Measurements from ENCODE around the gene DRD4. TPM values are rescaled to one million over a fixed set of nuclear protein-coding genes. Genes with fewer than 3 reads are reported as not detected.

The DRD4 gene
- total RNA-seq, 1 experiment from 2014 or later: 0.11 TPM

DNA sequence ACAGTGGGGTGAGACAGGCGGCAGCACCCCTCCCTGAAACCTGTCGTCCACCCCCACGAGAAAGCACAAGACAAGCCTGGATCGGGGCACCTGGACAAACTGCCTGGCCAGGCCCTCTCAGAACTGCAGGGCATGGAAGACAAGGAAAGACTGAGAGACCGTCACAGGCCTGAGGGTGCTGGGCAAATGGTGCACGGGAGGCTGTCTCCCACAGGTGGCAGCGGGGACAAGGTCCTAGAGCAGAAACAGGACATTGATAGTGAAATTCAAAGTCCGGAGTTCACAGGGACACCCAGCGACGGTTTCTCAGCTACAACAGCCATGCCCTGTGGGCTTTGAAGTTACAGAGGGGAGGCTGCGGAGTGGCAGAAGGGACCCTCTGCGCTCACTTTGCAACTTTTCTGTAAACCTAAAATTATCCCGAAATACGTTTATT, 20.6 kb downstream of the DRD4 start:
- Histone ChIP-seq H3K4me1 (ENCODE audit: insufficient read depth, low read length) (no peaks in the 10 kb centered on the region), H3K4me2 (ENCODE audit: low read length) (no peak overlapping the region), H3K9me3 (ENCODE audit: low read length) (no peaks in the 10 kb centered on the region), H3K4me3 (ENCODE audit: low read length) (no peak overlapping the region), H3K27me3 (ENCODE audit: low read length) (no peaks in the 10 kb centered on the region), H2AFZ (ENCODE audit: low read length) (no peak overlapping the region), H3K27ac (ENCODE audit: low read length) (no peak overlapping the region), H3K36me3 (ENCODE audit: low read depth, low read length) (no peaks in the 10 kb centered on the region), H3K9ac (ENCODE audit: low read length) (no peak overlapping the region), H3K9me2 (replicated peaks; ENCODE audit: low read length) (no peaks in the 10 kb centered on the region), H4K20me1 (ENCODE audit: low read length) (no peaks in the 10 kb centered on the region), H3K79me2 (ENCODE audit: low read length) (no peaks in the 10 kb centered on the region), H3F3A (ENCODE audit: low read length, unreplicated experiment) (no peaks in the 10 kb centered on the region)
- ChIA-PET POLR2A (ENCODE audit: unreplicated experiment) (no interaction called here), CTCF (no interaction called here)
- no TSS peak for BruUV-seq (replicated peaks)
- DNase-seq (no peak), ATAC-seq (no peak)
- TF ChIP-seq, protein P1, sequence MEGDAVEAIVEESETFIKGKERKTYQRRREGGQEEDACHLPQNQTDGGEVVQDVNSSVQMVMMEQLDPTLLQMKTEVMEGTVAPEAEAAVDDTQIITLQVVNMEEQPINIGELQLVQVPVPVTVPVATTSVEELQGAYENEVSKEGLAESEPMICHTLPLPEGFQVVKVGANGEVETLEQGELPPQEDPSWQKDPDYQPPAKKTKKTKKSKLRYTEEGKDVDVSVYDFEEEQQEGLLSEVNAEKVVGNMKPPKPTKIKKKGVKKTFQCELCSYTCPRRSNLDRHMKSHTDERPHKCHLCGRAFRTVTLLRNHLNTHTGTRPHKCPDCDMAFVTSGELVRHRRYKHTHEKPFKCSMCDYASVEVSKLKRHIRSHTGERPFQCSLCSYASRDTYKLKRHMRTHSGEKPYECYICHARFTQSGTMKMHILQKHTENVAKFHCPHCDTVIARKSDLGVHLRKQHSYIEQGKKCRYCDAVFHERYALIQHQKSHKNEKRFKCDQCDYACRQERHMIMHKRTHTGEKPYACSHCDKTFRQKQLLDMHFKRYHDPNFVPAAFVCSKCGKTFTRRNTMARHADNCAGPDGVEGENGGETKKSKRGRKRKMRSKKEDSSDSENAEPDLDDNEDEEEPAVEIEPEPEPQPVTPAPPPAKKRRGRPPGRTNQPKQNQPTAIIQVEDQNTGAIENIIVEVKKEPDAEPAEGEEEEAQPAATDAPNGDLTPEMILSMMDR (conservative IDR thresholded peaks at IDR 0.05; ENCODE audit: low read depth, low read length): no peak
- TF ChIP-seq EZH2 (IDR thresholded peaks at IDR 0.05; ENCODE audit: low read length, unreplicated experiment): no peak
- no peak for TF ChIP-seq EZH2phosphoT487 (IDR thresholded peaks at IDR 0.05; ENCODE audit: borderline replicate concordance, low read length)
- intact Hi-C loops (cut with micrococcal nuclease): no loop called here

DNA sequence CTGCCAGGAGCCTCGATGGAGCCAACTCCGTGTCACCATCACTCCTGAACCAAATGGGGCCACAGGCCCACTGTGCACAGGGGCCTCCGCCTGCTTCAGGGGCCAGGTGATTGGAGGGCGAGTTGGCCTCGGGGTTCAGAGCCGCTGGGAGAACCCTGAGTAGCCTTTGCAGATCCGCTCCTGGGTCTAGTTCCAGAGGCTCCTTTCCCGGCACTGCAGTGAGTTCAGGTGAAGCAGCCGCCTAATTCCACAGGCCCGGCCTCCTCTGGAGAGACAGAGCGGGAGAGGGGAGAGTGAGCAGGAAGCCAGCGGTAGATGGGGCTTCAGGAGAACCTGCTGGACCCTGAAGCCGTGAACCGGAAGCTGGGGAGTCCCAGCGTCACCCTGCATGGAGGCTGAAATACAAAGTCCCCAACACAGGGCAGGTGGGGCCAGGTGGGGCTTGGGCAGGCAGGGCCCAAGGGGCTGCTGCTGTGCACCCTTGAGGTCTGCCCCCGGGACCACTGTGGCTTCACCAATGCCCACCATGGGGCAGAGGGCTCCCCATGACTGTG, 22.5 kb downstream of the DRD4 start:
- ChIA-PET CTCF (no interaction called here), POLR2A (ENCODE audit: unreplicated experiment) (no interaction called here)
- H3K27ac ChIP-seq (ENCODE audit: low read length): no peak overlapping the region
- intact Hi-C loops (cut with micrococcal nuclease): no loop called here
- H3K9me2 ChIP-seq (replicated peaks; ENCODE audit: low read length): no peaks in the 10 kb centered on the region
- no peak overlapping the region for H3K4me2 ChIP-seq (ENCODE audit: low read length)
- no peaks in the 10 kb centered on the region for H4K20me1 ChIP-seq (ENCODE audit: low read length)
- no peak for ATAC-seq
- H3K9ac ChIP-seq (ENCODE audit: low read length): no peak overlapping the region
- no TSS peak for BruUV-seq (replicated peaks)
- no peak overlapping the region for H2AFZ ChIP-seq (ENCODE audit: low read length)
- H3F3A ChIP-seq (ENCODE audit: low read length, unreplicated experiment): no peaks in the 10 kb centered on the region
- H3K27me3 ChIP-seq (ENCODE audit: low read length): no peaks in the 10 kb centered on the region
- H3K4me1 ChIP-seq (ENCODE audit: insufficient read depth, low read length): no peaks in the 10 kb centered on the region
- TF ChIP-seq EZH2phosphoT487 (IDR thresholded peaks at IDR 0.05; ENCODE audit: borderline replicate concordance, low read length): no peak
- TF ChIP-seq, protein P1 (conservative IDR thresholded peaks at IDR 0.05; ENCODE audit: low read depth, low read length): no peak
- TF ChIP-seq EZH2 (IDR thresholded peaks at IDR 0.05; ENCODE audit: low read length, unreplicated experiment): no peak
- H3K4me3 ChIP-seq (ENCODE audit: low read length): no peak overlapping the region
- no peaks in the 10 kb centered on the region for H3K79me2 ChIP-seq (ENCODE audit: low read length)
- no peaks in the 10 kb centered on the region; the same call in 1 of the 2 replicates for H3K36me3 ChIP-seq (ENCODE audit: low read depth, low read length)
- no peaks in the 10 kb centered on the region for H3K9me3 ChIP-seq (ENCODE audit: low read length)
- DNase-seq: no peak

DNA sequence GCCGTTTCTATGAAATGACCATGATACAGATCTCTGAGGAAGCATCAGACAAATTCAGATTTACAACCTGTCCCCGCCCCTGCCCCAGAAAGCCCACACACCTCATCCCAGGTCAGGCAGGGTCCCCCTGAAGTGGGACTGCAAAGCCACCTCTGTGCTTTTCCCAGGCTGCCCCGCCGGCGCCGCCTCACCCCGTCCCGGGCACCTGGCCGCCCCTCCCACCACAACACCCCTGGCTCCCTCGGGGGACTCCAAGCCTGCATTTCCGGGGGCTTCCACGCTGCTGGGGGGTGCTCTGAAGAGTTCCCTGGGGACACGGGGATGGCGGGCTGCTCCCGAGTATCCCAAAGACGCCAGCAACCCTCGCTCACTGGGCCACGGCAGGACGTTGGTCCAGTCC, 23.2 kb downstream of the DRD4 start:
- H3K36me3 ChIP-seq (ENCODE audit: low read depth, low read length): no peaks in the 10 kb centered on the region; the same call in 1 of the 2 replicates

More for the DNA sequence above, 23.2 kb downstream of the DRD4 start:
- POLR2A ChIA-PET (ENCODE audit: unreplicated experiment): no interaction called here
- ATAC-seq: no peak
- no peak overlapping the region for H3K4me2 ChIP-seq (ENCODE audit: low read length)
- H3K79me2 ChIP-seq (ENCODE audit: low read length): no peaks in the 10 kb centered on the region
- H3K27me3 ChIP-seq (ENCODE audit: low read length): no peaks in the 10 kb centered on the region
- TF ChIP-seq EZH2 (IDR thresholded peaks at IDR 0.05; ENCODE audit: low read length, unreplicated experiment) (no peak), EZH2phosphoT487 (IDR thresholded peaks at IDR 0.05; ENCODE audit: borderline replicate concordance, low read length) (no peak)
- TF ChIP-seq, protein P1 (conservative IDR thresholded peaks at IDR 0.05; ENCODE audit: low read depth, low read length): no peak
- H3K4me3 ChIP-seq (ENCODE audit: low read length): no peak overlapping the region
- no peaks in the 10 kb centered on the region for H3F3A ChIP-seq (ENCODE audit: low read length, unreplicated experiment)
- H3K9me3 ChIP-seq (ENCODE audit: low read length): no peaks in the 10 kb centered on the region
- CTCF ChIA-PET: no interaction called here
- intact Hi-C loops (cut with micrococcal nuclease): no loop called here
- H3K27ac ChIP-seq (ENCODE audit: low read length): no peak overlapping the region
- no peak overlapping the region for H3K9ac ChIP-seq (ENCODE audit: low read length)
- no peaks in the 10 kb centered on the region for H3K4me1 ChIP-seq (ENCODE audit: insufficient read depth, low read length)
- H4K20me1 ChIP-seq (ENCODE audit: low read length): no peaks in the 10 kb centered on the region
- no peaks in the 10 kb centered on the region for H3K9me2 ChIP-seq (replicated peaks; ENCODE audit: low read length)
- H2AFZ ChIP-seq (ENCODE audit: low read length): no peak overlapping the region
- no TSS peak for BruUV-seq (replicated peaks)
- DNase-seq: no peak
